Ovary (tissue), 3 donors: ENCODE measurements around the gene ATPAF1.

Experiments
- EP300 ChIP-seq: sonication (generic); formaldehyde crosslinking; IDR thresholded peaks from one replicate; pipeline ENCODE4 v1.6.1; 2017; ENCODE audit warnings: antibody characterized with exemption
- POLR2A ChIP-seq: fragments of 450-650 bp; IDR thresholded peaks from one replicate; pipeline ENCODE4 v1.6.1; 2017; ENCODE audit warnings: antibody characterized with exemption, mild to moderate bottlenecking, moderate library complexity
- TF ChIP-seq, protein P1 (sequence below), 3 donors: fragments of 450-650 bp in 2 of 3; fragments of 200-600 bp in 1 of 3; IDR thresholded peaks; one replicate each; pipeline versions ENCODE4 v1.5.1 to v1.8.0; 2016 to 2022; ENCODE audit warnings: antibody characterized with exemption in 3 of 3, mild to moderate bottlenecking in 1 of 3
- donor health status: DM: no; HTN: no; CAD: no.

DNA sequence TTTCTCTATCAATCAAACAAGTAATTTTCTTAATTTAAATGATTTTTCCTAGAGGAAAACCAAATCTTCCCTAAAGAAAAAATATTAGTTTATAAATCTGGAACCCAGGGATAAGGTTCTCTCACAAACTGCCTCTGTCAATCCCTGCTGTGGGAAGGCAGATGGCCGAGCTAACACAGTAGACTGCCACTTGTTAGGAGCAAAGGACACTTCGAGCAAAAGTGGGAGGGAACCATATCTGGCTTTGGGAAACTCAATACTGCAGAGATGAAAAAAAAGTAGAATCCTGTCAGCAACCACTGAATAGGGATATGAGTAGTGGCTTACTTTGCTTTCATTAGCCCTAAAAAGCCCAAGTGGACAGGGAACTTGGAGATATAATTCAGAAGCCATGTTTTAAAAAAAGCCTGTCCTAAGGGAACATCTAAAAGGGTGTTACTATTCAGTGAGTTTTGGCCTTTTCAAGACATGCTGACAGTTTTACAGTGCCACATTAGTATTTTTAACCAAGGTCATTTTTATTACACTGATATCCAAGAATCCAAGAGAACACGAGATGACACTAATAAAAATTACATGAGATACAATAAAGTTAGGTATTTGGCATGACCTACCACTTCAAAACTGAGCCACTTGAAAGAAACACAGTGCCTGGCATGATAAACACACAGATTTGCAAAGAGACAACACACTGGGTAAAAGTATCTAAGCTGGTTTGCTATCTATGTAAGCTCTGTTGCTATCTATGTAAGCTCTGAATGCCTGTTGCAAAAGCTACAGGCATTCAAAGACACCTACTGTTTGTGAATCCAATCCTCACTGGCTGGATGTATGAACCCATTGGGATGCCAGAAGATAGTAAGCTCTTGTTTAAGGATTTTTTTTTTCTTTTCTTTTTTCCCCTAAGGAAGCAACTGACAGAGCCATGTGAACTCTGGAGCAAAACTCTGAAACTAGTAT is 24.9 kb upstream of the ATPAF1 start:
- TF ChIP-seq, protein P1, sequence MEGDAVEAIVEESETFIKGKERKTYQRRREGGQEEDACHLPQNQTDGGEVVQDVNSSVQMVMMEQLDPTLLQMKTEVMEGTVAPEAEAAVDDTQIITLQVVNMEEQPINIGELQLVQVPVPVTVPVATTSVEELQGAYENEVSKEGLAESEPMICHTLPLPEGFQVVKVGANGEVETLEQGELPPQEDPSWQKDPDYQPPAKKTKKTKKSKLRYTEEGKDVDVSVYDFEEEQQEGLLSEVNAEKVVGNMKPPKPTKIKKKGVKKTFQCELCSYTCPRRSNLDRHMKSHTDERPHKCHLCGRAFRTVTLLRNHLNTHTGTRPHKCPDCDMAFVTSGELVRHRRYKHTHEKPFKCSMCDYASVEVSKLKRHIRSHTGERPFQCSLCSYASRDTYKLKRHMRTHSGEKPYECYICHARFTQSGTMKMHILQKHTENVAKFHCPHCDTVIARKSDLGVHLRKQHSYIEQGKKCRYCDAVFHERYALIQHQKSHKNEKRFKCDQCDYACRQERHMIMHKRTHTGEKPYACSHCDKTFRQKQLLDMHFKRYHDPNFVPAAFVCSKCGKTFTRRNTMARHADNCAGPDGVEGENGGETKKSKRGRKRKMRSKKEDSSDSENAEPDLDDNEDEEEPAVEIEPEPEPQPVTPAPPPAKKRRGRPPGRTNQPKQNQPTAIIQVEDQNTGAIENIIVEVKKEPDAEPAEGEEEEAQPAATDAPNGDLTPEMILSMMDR (IDR thresholded peaks at IDR 0.05), result no peak
- no peak for TF ChIP-seq POLR2A
- no peak for TF ChIP-seq EP300
